ENCODE data around the gene DUOX2. TPM values are rescaled to one million over a fixed set of nuclear protein-coding genes. Genes with fewer than 3 reads are reported as not detected.
"Not testable (repeated sequence)": the region's sequence is repeated elsewhere in the genome, so short reads cannot be mapped to it uniquely, and the experiment has no call there.

Gene DUOX2
- total RNA-seq, 1 donor from 2014 or later = 0.02 TPM

DNA sequence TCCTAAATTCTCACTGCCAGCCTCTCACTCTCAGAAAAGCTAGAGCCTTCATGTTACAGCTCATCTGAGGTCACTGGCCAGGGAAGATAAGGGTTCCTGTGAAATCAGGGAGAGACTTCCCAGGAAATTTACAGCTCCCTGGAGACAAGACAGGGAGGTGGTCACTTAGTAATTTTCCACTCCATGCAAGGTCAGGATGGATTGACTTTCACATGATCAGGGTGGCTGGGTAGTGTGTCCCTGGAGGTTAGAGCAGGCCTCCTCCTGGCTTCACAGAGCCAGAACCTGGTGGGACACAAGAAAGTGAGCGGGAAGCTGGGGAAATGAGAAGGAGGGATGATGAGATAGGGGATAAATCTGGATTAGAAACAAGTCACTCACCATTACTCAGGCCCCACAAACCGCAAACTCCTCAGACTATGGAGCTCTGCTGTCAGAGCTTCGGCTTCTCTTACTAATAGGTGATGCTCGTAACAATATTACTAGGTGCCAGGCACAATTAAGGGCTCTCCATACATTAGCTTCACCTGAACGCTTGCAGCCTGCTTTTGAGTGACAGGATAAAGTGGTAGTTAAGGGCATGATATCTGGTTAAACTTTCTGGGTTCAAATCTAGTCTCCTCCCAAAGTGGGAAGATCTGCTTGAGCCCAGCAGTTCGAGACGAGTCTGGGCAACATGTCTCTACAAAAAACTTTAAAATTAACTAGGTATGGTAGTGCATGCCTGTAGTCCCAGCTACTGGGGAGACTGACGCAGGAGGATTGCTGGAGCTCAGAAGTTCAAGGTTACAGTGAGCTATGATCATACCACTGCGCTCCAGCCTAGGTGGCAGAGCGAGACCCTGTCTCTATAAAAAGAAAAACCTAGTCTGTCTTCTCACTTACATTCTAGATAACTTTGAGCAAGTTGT, 24.9 kb downstream of the DUOX2 start:
- Mint-ChIP-seq H3K27me3 (ENCODE audit: low read depth) (peaks cover 51% of the 10 kb centered on the region), H3K27ac (ENCODE audit: unreplicated experiment) (no peak overlapping the region), H3K9me3 (no peaks in the 10 kb centered on the region), H3K36me3 (ENCODE audit: low read depth) (no peaks in the 10 kb centered on the region), H3K4me1 (no peaks in the 10 kb centered on the region), H3K4me3 (no peak overlapping the region)
- no peak for DNase-seq (ENCODE audit: low read depth, low spot score)
- TF ChIP-seq, protein P1, sequence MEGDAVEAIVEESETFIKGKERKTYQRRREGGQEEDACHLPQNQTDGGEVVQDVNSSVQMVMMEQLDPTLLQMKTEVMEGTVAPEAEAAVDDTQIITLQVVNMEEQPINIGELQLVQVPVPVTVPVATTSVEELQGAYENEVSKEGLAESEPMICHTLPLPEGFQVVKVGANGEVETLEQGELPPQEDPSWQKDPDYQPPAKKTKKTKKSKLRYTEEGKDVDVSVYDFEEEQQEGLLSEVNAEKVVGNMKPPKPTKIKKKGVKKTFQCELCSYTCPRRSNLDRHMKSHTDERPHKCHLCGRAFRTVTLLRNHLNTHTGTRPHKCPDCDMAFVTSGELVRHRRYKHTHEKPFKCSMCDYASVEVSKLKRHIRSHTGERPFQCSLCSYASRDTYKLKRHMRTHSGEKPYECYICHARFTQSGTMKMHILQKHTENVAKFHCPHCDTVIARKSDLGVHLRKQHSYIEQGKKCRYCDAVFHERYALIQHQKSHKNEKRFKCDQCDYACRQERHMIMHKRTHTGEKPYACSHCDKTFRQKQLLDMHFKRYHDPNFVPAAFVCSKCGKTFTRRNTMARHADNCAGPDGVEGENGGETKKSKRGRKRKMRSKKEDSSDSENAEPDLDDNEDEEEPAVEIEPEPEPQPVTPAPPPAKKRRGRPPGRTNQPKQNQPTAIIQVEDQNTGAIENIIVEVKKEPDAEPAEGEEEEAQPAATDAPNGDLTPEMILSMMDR (conservative IDR thresholded peaks at IDR 0.05) = no peak

DNA sequence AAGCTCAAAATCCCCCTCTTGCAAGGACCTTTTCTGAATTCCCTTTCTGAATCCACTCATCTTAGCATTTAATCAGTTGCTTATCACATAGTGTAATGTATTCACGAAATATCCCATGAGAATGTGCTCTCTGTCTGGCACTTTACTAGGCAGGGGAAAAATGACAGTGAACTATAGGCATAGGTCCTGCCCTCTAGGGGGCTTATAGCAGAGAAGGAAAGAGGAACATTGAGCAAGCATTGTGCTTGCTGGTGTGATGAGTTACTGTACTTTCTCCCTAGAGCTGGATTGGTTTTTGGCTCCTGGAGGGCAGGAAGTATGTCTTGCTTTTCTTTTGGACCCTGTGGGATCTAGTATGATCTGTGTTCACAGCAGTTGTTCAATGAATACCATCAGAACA, 26.5 kb downstream of the DUOX2 start:
- Mint-ChIP-seq H3K36me3 (ENCODE audit: low read depth) (no peaks in the 10 kb centered on the region), H3K27me3 (ENCODE audit: low read depth) (peaks cover 51% of the 10 kb centered on the region), H3K4me1 (no peaks in the 10 kb centered on the region), H3K27ac (ENCODE audit: unreplicated experiment) (no peak overlapping the region), H3K4me3 (no peak overlapping the region), H3K9me3 (no peaks in the 10 kb centered on the region)
- TF ChIP-seq, protein P1 (conservative IDR thresholded peaks at IDR 0.05) = no peak
- DNase-seq (ENCODE audit: low read depth, low spot score) = no peak

DNA sequence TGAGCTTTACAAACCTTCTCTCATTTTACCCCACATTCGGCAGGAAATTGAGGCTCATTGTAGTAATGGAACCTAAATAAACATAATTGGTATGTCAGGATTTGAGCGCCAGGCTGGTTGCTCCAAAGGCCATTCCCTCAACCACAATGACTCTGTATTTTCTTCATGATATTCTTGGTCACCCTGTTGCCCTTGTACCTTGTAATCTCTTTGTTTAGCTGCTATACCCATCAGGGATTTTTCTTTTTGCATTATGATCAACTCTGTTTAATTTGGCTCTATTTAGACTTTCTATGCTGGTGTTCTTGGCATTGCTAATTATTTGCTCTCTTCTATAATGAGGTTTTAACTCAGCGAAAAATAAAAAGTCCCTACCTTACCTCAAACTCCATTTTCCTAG, 29.8 kb downstream of the DUOX2 start:
- H3K4me3 Mint-ChIP-seq = no peak overlapping the region

DNA sequence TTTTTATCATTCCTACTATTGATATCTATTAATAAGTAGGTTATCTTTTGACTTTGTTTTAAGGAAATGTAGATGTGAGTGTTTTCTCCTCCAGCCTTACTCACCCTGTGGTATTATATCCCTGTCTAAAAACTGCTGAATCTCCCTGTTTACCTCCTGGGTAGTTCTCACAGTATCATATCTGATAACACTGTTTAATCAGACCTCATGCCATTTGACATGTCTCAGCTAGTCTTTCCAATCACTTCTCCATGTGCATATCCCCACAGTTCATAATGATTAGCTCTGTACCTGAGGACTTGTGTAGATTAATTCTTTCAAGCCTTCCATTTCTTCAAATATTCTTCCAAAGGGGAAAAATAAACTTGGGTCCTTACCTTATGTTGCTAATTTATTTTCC, 30.7 kb downstream of the DUOX2 start:
- TF ChIP-seq, protein P1 (conservative IDR thresholded peaks at IDR 0.05) = no peak

More for the DNA sequence above, 29.8 kb downstream of the DUOX2 start:
- no peaks in the 10 kb centered on the region for H3K36me3 Mint-ChIP-seq (ENCODE audit: low read depth)
- no peak overlapping the region for H3K27ac Mint-ChIP-seq (ENCODE audit: unreplicated experiment)
- TF ChIP-seq, protein P1 (conservative IDR thresholded peaks at IDR 0.05) = no peak
- H3K9me3 Mint-ChIP-seq = no peaks in the 10 kb centered on the region
- H3K27me3 Mint-ChIP-seq (ENCODE audit: low read depth) = peaks cover 27% of the 10 kb centered on the region
- no peaks in the 10 kb centered on the region for H3K4me1 Mint-ChIP-seq
- no peak for DNase-seq (ENCODE audit: low read depth, low spot score)

DNA sequence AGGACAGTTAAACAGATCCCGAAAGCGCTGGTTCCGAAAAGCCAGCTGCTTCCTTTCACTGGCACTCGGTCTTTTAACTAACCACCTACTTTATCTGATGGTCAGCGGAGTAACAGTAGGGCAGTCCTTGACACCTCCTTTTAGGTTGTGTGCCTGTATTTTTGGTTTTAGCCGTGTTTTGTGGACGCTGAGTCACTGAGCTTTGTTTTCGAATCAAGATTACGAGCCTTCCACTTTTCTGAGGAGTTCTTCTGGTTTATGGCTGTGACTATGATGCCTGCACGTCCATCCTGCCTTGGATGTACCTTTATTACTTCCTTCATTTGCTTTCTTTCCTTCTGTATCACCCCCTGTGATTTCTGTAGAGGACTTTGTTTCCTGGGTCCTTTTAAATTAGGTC, 31.6 kb downstream of the DUOX2 start:
- not testable (repeated sequence) for H3K27ac Mint-ChIP-seq (ENCODE audit: unreplicated experiment); H3K9me3 Mint-ChIP-seq; H3K4me3 Mint-ChIP-seq; H3K4me1 Mint-ChIP-seq; H3K36me3 Mint-ChIP-seq (ENCODE audit: low read depth); DNase-seq (ENCODE audit: low read depth, low spot score)
- H3K27me3 Mint-ChIP-seq (ENCODE audit: low read depth) = peaks cover 17% of the 10 kb centered on the region

More for the DNA sequence above, 30.7 kb downstream of the DUOX2 start:
- H3K36me3 Mint-ChIP-seq (ENCODE audit: low read depth) = no peaks in the 10 kb centered on the region
- no peak for DNase-seq (ENCODE audit: low read depth, low spot score)
- H3K9me3 Mint-ChIP-seq = no peaks in the 10 kb centered on the region
- peaks cover 22% of the 10 kb centered on the region for H3K27me3 Mint-ChIP-seq (ENCODE audit: low read depth)
- H3K27ac Mint-ChIP-seq (ENCODE audit: unreplicated experiment) = no peak overlapping the region
- H3K4me3 Mint-ChIP-seq = no peak overlapping the region
- no peaks in the 10 kb centered on the region for H3K4me1 Mint-ChIP-seq

DNA sequence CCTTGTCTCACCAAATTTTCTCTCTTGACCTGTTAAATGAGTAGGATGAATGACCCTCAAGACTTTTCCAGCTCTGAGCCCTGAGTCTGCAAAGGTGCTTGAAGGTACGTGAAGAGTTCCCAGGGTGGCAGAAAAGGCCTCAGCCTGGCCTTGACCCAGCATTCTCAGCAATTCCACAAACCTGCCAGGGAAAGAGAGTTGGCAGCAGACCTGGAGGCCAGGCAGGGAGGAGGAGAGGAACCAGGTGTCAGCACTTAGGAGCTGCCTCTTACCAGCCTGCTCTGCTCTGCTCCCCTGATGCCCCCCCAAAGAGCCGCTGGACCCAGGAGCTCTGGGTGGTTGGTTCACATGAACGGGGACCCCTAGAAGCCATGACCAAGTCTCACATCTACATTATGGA, 33.4 kb downstream of the DUOX2 start:
- not testable (repeated sequence) for H3K4me3 Mint-ChIP-seq; H3K27ac Mint-ChIP-seq (ENCODE audit: unreplicated experiment); H3K36me3 Mint-ChIP-seq (ENCODE audit: low read depth); H3K4me1 Mint-ChIP-seq; H3K9me3 Mint-ChIP-seq; DNase-seq (ENCODE audit: low read depth, low spot score)
- peaks cover 12% of the 10 kb centered on the region for H3K27me3 Mint-ChIP-seq (ENCODE audit: low read depth)

DNA sequence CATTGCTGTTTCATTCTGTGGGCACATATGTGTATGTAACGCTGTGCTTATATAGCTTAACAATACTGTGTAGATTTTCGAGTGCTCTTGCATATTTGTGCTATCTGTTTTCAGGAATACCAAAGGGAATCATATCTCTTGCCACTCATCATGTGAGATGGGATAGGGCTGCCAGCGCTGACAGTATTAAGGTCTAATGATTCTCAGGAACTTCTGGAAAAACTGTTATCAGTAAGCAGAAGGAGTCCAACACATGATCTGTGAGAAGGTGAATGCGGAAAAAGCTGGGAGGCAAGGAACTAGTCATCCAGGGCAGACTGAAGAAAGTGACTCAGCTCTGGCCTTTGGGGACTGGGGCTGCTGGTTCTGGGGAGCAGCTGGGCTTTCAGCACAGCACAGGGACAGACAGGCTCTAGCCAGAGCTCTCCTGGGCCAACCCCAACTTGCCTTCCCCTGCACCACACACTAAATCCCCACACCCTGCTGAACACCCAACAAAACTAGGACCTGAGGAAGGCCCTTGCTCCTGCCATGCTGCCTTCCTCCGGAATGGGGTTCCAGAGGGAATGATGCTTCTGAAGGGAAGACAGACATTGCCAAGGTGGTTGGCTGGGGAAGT, 34.2 kb downstream of the DUOX2 start:
- not testable (repeated sequence) for H3K4me3 Mint-ChIP-seq; H3K27me3 Mint-ChIP-seq (ENCODE audit: low read depth); DNase-seq (ENCODE audit: low read depth, low spot score); H3K4me1 Mint-ChIP-seq; H3K36me3 Mint-ChIP-seq (ENCODE audit: low read depth); H3K27ac Mint-ChIP-seq (ENCODE audit: unreplicated experiment); H3K9me3 Mint-ChIP-seq

DNA sequence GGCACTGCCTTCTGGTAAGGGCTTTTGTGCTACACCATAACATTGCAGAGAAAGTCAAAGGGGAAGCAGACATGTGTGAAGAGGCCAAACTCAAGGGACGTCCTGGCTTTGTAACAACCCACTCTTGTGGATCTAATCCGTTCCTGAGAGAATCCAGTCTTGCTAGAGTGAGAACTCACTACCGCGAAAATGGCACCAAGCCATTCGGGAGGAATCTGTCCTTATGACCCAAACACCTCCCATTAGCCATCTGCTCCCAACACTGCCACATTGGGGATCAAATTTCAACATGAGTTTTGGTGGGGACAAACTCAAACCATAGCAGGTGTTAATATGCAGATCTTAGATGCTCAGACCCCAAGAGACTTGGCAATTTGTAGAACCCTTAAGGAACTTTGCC, 34.8 kb downstream of the DUOX2 start:
- not testable (repeated sequence) for H3K4me3 Mint-ChIP-seq; H3K27ac Mint-ChIP-seq (ENCODE audit: unreplicated experiment); H3K9me3 Mint-ChIP-seq; H3K4me1 Mint-ChIP-seq; DNase-seq (ENCODE audit: low read depth, low spot score); H3K27me3 Mint-ChIP-seq (ENCODE audit: low read depth); H3K36me3 Mint-ChIP-seq (ENCODE audit: low read depth)

DNA sequence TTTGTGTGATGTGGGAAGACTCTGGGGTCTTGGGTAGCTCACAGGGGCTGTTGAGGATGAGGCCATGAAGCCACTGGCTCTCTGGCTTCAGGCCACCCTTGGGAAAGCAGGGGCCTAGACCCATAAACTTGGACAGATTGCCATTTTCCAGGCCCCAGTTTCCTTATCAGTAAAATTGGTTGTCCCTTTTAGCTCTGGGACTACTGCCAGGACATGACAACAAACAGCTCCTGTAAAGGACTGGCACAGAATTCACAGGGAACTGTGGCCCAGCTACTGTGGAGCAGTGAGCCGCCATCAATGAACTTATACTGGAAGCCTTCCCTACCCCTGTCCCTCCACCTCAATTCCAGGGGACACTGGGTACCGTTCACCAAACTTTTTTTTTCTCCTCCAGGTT, 36.6 kb downstream of the DUOX2 start:
- not testable (repeated sequence) for H3K4me3 Mint-ChIP-seq; H3K36me3 Mint-ChIP-seq (ENCODE audit: low read depth); H3K27me3 Mint-ChIP-seq (ENCODE audit: low read depth)

More for the DNA sequence above, 36.6 kb downstream of the DUOX2 start:
- not testable (repeated sequence) for H3K9me3 Mint-ChIP-seq; H3K27ac Mint-ChIP-seq (ENCODE audit: unreplicated experiment); H3K4me1 Mint-ChIP-seq; DNase-seq (ENCODE audit: low read depth, low spot score)
